IMR-90 (cell line): ENCODE data around the gene ITGB1. TPM values are rescaled to one million over a fixed set of nuclear protein-coding genes. Genes with fewer than 3 reads are reported as not detected.
A peak's percentile ranks its signal among the peaks of the same experiment; 100 is the strongest.

Experiments used
- ATAC-seq: fragments of 200-7000 bp; cut with Tn5 transposase; 2 replicates; pipeline ENCODE4 v1.9.1; 2020; ENCODE audit warnings: low read depth, mild to moderate bottlenecking, moderate library complexity
- BruUV-seq: library from RNA; stranded (reverse); fragments of 400-500 nt; replicated peaks from 2 replicates; lab custom pipeline; 2021; lab: Mats Ljungman, UMichigan
- CTCF ChIA-PET: fragments of 300-600 bp; formaldehyde crosslinking; extraction: SDS; loops from one replicate; lab custom pipeline; 2021; ENCODE audit warnings: antibody characterized with exemption; lab: Yijun Ruan, JAX
- POLR2A ChIA-PET: fragments of 300-600 bp; sonication (Branson Sonifier 250); formaldehyde crosslinking; loops from one replicate; lab custom pipeline; 2022; ENCODE audit warnings: antibody characterized with exemption; ENCODE audit not compliant: unreplicated experiment; lab: Charles Lee
- DNase-seq: peaks from one replicate; pipeline ENCODE4 v3.0.0; 2013
- H2AFZ ChIP-seq: replicated peaks from 2 replicates; pipeline ENCODE3; 2013; ENCODE audit warnings: low read length, mild to moderate bottlenecking; ENCODE audit not compliant: poor library complexity
- H2AK5ac ChIP-seq: 2 replicates; pipeline ENCODE4 v1.6.1; 2013; ENCODE audit warnings: low read depth, low read length, inconsistent platforms
- H2AK9ac ChIP-seq: replicated peaks from 2 replicates; pipeline ENCODE3; 2013; ENCODE audit warnings: mild to moderate bottlenecking, low read depth, low read length, moderate library complexity; ENCODE audit not compliant: poor library complexity
- H2BK120ac ChIP-seq: 2 replicates; pipeline ENCODE4 v1.6.1; 2013; ENCODE audit warnings: low read depth, low read length, inconsistent platforms
- H2BK15ac ChIP-seq: 3 replicates; pipeline ENCODE4 v1.6.1; 2013; ENCODE audit warnings: low read depth, low read length, inconsistent platforms
- H2BK20ac ChIP-seq: 2 replicates; pipeline ENCODE4 v1.6.1; 2013; ENCODE audit warnings: low read depth, mild to moderate bottlenecking, inconsistent platforms, low read length, moderate library complexity
- H2BK5ac ChIP-seq: 2 replicates; pipeline ENCODE4 v1.6.1; 2013; ENCODE audit warnings: mild to moderate bottlenecking, low read depth, low read length, inconsistent platforms; ENCODE audit not compliant: poor library complexity, severe bottlenecking
- H3K14ac ChIP-seq: replicated peaks from 2 replicates; pipeline ENCODE4 v1.6.1; 2013; ENCODE audit warnings: low read depth, low read length, inconsistent platforms
- H3K18ac ChIP-seq: 2 replicates; pipeline ENCODE4 v1.6.1; 2013; ENCODE audit warnings: low read depth, low read length, control low read depth
- H3K23ac ChIP-seq: 2 replicates; pipeline ENCODE4 v1.6.1; 2013; ENCODE audit warnings: low read depth, low read length, inconsistent platforms
- H3K27ac ChIP-seq: 2 replicates; pipeline ENCODE4 v1.5.1; 2013; ENCODE audit warnings: mild to moderate bottlenecking, control low read depth, low read length; ENCODE audit not compliant: insufficient read depth
- H3K27me3 ChIP-seq: 2 replicates; pipeline ENCODE4 v1.6.1; 2013; ENCODE audit warnings: low read length; ENCODE audit not compliant: control insufficient read depth, insufficient read depth
- H3K36me3 ChIP-seq: 2 replicates; pipeline ENCODE4 v1.6.1; 2013; ENCODE audit warnings: low read length, mixed read lengths; ENCODE audit not compliant: control insufficient read depth, insufficient read depth
- H3K4ac ChIP-seq: 2 replicates; pipeline ENCODE4 v1.6.1; 2013; ENCODE audit warnings: low read depth, low read length, inconsistent platforms
- H3K4me1 ChIP-seq: 2 replicates; pipeline ENCODE4 v1.6.1; 2013; ENCODE audit warnings: low read length, mixed read lengths; ENCODE audit not compliant: control insufficient read depth, insufficient read depth
- H3K4me2 ChIP-seq: 2 replicates; pipeline ENCODE4 v1.6.1; 2013; ENCODE audit warnings: low read depth, mild to moderate bottlenecking, control low read depth, low read length, moderate library complexity
- H3K4me3 ChIP-seq: 2 replicates; pipeline ENCODE4 v1.5.1; 2013; ENCODE audit warnings: low read depth, mild to moderate bottlenecking, control low read depth, low read length, moderate library complexity; ENCODE audit not compliant: insufficient read depth
- H3K56ac ChIP-seq: 2 replicates; pipeline ENCODE4 v1.6.1; 2013; ENCODE audit warnings: low read length, inconsistent platforms; ENCODE audit not compliant: insufficient read depth; ENCODE audit errors: extremely low read depth
- H3K79me1 ChIP-seq, 2 experiments: 2 replicates each; pipeline ENCODE4 v1.6.1; 2013; ENCODE audit warnings: low read length in 2 of 2, inconsistent platforms in 1 of 2, low read depth in 1 of 2
- H3K9ac ChIP-seq: 2 replicates; pipeline ENCODE4 v1.6.1; 2013; ENCODE audit warnings: low read depth, low read length, control low read depth
- H3K9me1 ChIP-seq: 2 replicates; pipeline ENCODE4 v1.6.1; 2013; ENCODE audit warnings: low read length, inconsistent platforms; ENCODE audit not compliant: insufficient read depth
- H3K9me3 ChIP-seq: 2 replicates; pipeline ENCODE4 v1.6.1; 2013; ENCODE audit warnings: low read length; ENCODE audit not compliant: control insufficient read depth, insufficient read depth
- H4K20me1 ChIP-seq: 2 replicates; pipeline ENCODE4 v1.6.1; 2013; ENCODE audit warnings: low read length, inconsistent platforms; ENCODE audit not compliant: insufficient read depth
- H4K5ac ChIP-seq: 2 replicates; pipeline ENCODE4 v1.6.1; 2013; ENCODE audit warnings: mild to moderate bottlenecking, low read depth, low read length, control low read depth
- H4K8ac ChIP-seq, 2 experiments: 2 replicates each; pipeline ENCODE4 v1.6.1; 2013; ENCODE audit warnings: low read depth in 2 of 2, low read length in 2 of 2, control low read depth in 1 of 2, inconsistent platforms in 1 of 2
- H4K91ac ChIP-seq: 2 replicates; pipeline ENCODE4 v1.6.1; 2013; ENCODE audit warnings: low read depth, low read length, inconsistent platforms; ENCODE audit not compliant: insufficient read depth
- BHLHE40 ChIP-seq: fragments of 150-350 bp; IDR thresholded peaks from 2 replicates; pipeline ENCODE4 v1.6.1; 2016; ENCODE audit warnings: mild to moderate bottlenecking, low read depth, low read length
- CEBPB ChIP-seq: IDR thresholded peaks from 2 replicates; pipeline ENCODE4 v1.6.1; 2012; ENCODE audit warnings: low read depth, low read length, improper control_type of control experiment
- RFX5 ChIP-seq: IDR thresholded peaks from 2 replicates; pipeline ENCODE4 v1.8.0; 2012; ENCODE audit warnings: low read depth, mild to moderate bottlenecking, low read length, moderate library complexity
- WGBS, 2 experiments: methylation state at CpG; one replicate each; pipeline versions ENCODE4 v1.1.5 to v1.1.7; 2013; ENCODE audit warnings: missing lambda C conversion rate in 2 of 2; ENCODE audit not compliant: insufficient read length in 1 of 2; ENCODE audit errors: extremely low coverage in 2 of 2; 5-methylcytosine and 5-hydroxymethylcytosine counted together
- dilution Hi-C: fragments of 300-500 bp; cut with HindIII; formaldehyde crosslinking; loops from one replicate; pipeline ENCODE4 v1.14.3; 2018; ENCODE audit warnings: low sequenced_read_pairs; ENCODE audit not compliant: unreplicated experiment
- in situ Hi-C: fragments of 300-500 bp; cut with MboI; formaldehyde crosslinking; loops from 3 replicates; pipeline ENCODE4 v1.14.3; 2019; ENCODE audit warnings: low sequenced_read_pairs, inconsistent platforms, mixed read lengths
- intact Hi-C: fragments of 100-400 bp; cut with micrococcal nuclease; formaldehyde crosslinking; loops from 2 replicates; pipeline ENCODE4 v1.10.0; 2022
- polyA plus RNA-seq, 3 experiments: library from polyadenylated mRNA; depleted of rRNA; stranded (reverse); fragments of >200 nt; gene quantifications; 2 replicates each; pipeline ENCODE4 v1.2.3, GENCODE V29; 2012; ENCODE audit warnings: low replicate concordance in 1 of 3
- total RNA-seq: library from RNA; depleted of rRNA; stranded (reverse); fragments of >200 nt; gene quantifications from 2 replicates; pipeline ENCODE4 v1.2.3, GENCODE V29; 2012

Gene ITGB1
- total and polyA plus RNA-seq, 2 of the 4 experiments (the other 2 are of a cell fraction), result 1,331 to 2,066 TPM

- Histone ChIP-seq H3K4me3 (no peak overlapping the region), H4K20me1 (no peaks in the 10 kb centered on the region), H2BK20ac (peak overlapping the region; percentile 99), H3K79me1 (peaks cover 19 to 28% of the 10 kb centered on the region in 2 experiments), H4K5ac (peak overlapping the region; percentile 38; the same call in 1 of the 2 replicates), H3K4me2 (peak overlapping the region; percentile 92; the same call in 1 of the 2 replicates), H2AK9ac (no peak overlapping the region), H4K91ac (peak overlapping the region; percentile 98), H3K14ac (peak overlapping the region; percentile 81), H4K8ac (peak overlapping the region; percentile 95 to 100), H3K27me3 (no peaks in the 10 kb centered on the region), H3K4ac (peak overlapping the region; percentile 99), H2BK5ac (peak overlapping the region; percentile 98), H2BK15ac (peak overlapping the region; percentile 99; the same call in 2 of the 3 replicates), H2AK5ac (peak overlapping the region; percentile 90), H3K36me3 (no peaks in the 10 kb centered on the region), H3K9me1 (peaks cover 13% of the 10 kb centered on the region), H3K4me1 (peaks cover 11% of the 10 kb centered on the region), H3K18ac (peak overlapping the region; percentile 97), H3K27ac (peak overlapping the region; percentile 99), H3K9ac (peak overlapping the region; percentile 93; the same call in 1 of the 2 replicates), H2BK120ac (peak overlapping the region; percentile 98), H2AFZ (no peak overlapping the region), H3K9me3 (no peaks in the 10 kb centered on the region), H3K23ac (peak overlapping the region; percentile 99; the same call in 1 of the 2 replicates), H3K56ac (peak overlapping the region; percentile 99)
- ChIA-PET CTCF (interaction anchor here (0.5 kb wide), 1 partner anchor 141 kb away, joined by 3 read pairs; no protein-coding TSS in a partner anchor), POLR2A (no interaction called here)
- intact Hi-C loops (loop anchor here (5.0 to 10.0 kb wide), 3 partner anchors 109 to 814 kb away; partner anchors contain the start of gene EPC1), dilution Hi-C loops (no loop called here), in situ Hi-C loops (loop anchor here (5.0 kb wide), 2 partner anchors 54 to 209 kb away; no protein-coding TSS in a partner anchor)
- no CpG with 5 or more reads among the region's 11 CpGs for WGBS, 2 experiments
- no peak for TF ChIP-seq CEBPB
- no peak for TF ChIP-seq BHLHE40
- no peak for TF ChIP-seq RFX5
- ATAC-seq, result no peak
- no TSS peak for BruUV-seq
- DNase-seq, result no peak
Observed at GRCh38 chr10:33006342-33006887, 48.4 kb upstream of the ITGB1 start.
